Transverse colon (tissue), 4 donors: Measurements from ENCODE around the gene PSMB11.

Experiments
- CTCF ChIP-seq, 5 experiments: fragments of 200-600 bp in 3 of 5; fragments of 450-650 bp in 2 of 5; sonication (generic) in 3 of 5; IDR thresholded peaks; 1 replicate in 2 of 5; 2 replicates in 3 of 5; pipeline ENCODE4 v1.5.1; 2016 to 2017; ENCODE audit warnings: antibody characterized with exemption in 5 of 5, inconsistent platforms in 3 of 5, mild to moderate bottlenecking in 2 of 5, moderate library complexity in 1 of 5
- EP300 ChIP-seq: sonication (generic); formaldehyde crosslinking; IDR thresholded peaks from one replicate; pipeline ENCODE4 v1.6.1; 2017; ENCODE audit warnings: antibody characterized with exemption, low read depth
- POLR2A ChIP-seq: fragments of 450-650 bp; IDR thresholded peaks from one replicate; pipeline ENCODE4 v1.6.1; 2016; ENCODE audit warnings: antibody characterized with exemption, mild to moderate bottlenecking, moderate library complexity
- POLR2AphosphoS5 ChIP-seq, 3 donors: sonication (generic); formaldehyde crosslinking; IDR thresholded peaks; one replicate each; pipeline ENCODE4 v1.6.1; 2016; ENCODE audit warnings: antibody characterized with exemption in 3 of 3

GRCh38 chr14:23008831-23009230, 33.2 kb upstream of the PSMB11 start:
- TF ChIP-seq CTCF (IDR thresholded peaks at IDR 0.05) (no peak), POLR2A (no peak), POLR2AphosphoS5 (IDR thresholded peaks at IDR 0.05) (no peak), EP300 (no peak)
